Measurements from ENCODE around the gene PIGS.
"Not testable (repeated sequence)": the region's sequence is repeated elsewhere in the genome, so short reads cannot be mapped to it uniquely, and the experiment has no call there.

The PIGS gene

GRCh38 chr17:28571361-28572122 is at the start of gene PIGS:
TSS of gene PIGS (minus strand) at chr17:28571524. CDS start at chr17:28571496, 28 bp downstream.
- peak; percentile 81 for DNase-seq

GRCh38 chr17:28620010-28620409 is 48.7 kb upstream of the PIGS start:
- no peak for DNase-seq

GRCh38 chr17:28618464-28618863 is 47.1 kb upstream of the PIGS start:
- no peak for DNase-seq

GRCh38 chr17:28616281-28616680 is 45.0 kb upstream of the PIGS start:
- DNase-seq: no peak

- DNase-seq: no peak
Measured at GRCh38 chr17:28615260-28615940, 44.1 kb upstream of the PIGS start.

GRCh38 chr17:28613931-28614381 is 42.6 kb upstream of the PIGS start, which contains the start of gene RSKR:
TSS of gene RSKR (minus strand) at chr17:28614185. CDS start at chr17:28614161, 24 bp downstream.
- no peak for DNase-seq

GRCh38 chr17:28612936-28613872 is 41.9 kb upstream of the PIGS start:
- no peak for DNase-seq

- no peak for DNase-seq
Measured at GRCh38 chr17:28612531-28612930, 41.2 kb upstream of the PIGS start.

- no peak for DNase-seq
Measured at GRCh38 chr17:28610376-28610775, 39.1 kb upstream of the PIGS start.

GRCh38 chr17:28604031-28604430 is 32.7 kb upstream of the PIGS start:
- not testable (repeated sequence) for DNase-seq

GRCh38 chr17:28599311-28600184 is 28.2 kb upstream of the PIGS start:
- peak; percentile 57 for DNase-seq

- peak; percentile 83 for DNase-seq
Measured at GRCh38 chr17:28598799-28599310, 27.5 kb upstream of the PIGS start, which contains the start of gene SPAG5. TSS of gene SPAG5 (minus strand) at chr17:28599025. CDS start at chr17:28598946, 79 bp downstream.

GRCh38 chr17:28598389-28598788 is 27.1 kb upstream of the PIGS start:
- no peak for DNase-seq

GRCh38 chr17:28597606-28598383 is 26.5 kb upstream of the PIGS start:
- DNase-seq: no peak

- DNase-seq: no peak
Measured at GRCh38 chr17:28592260-28592659, 20.9 kb upstream of the PIGS start.

- no peak for DNase-seq
Measured at GRCh38 chr17:28585851-28586250, 14.5 kb upstream of the PIGS start.

- DNase-seq: no peak
Measured at GRCh38 chr17:28584434-28584833, 13.1 kb upstream of the PIGS start.

GRCh38 chr17:28582513-28582912 is 11.2 kb upstream of the PIGS start:
- no peak for DNase-seq

- DNase-seq: no peak
Measured at GRCh38 chr17:28580959-28581358, 9.6 kb upstream of the PIGS start.

GRCh38 chr17:28579526-28579925 is 8.2 kb upstream of the PIGS start:
- DNase-seq: no peak

Data from DMS 273 treated with DMSO at 0.1 percent for 48 hours (cell line).